Left cardiac atrium (tissue), 4 donors: ENCODE data around the gene GSTCD. TPM values are rescaled to one million over a fixed set of nuclear protein-coding genes. Genes with fewer than 3 reads are reported as not detected.
"Not testable (repeated sequence)": the region's sequence is repeated elsewhere in the genome, so short reads cannot be mapped to it uniquely, and the experiment has no call there.

ENCODE experiments used
- ATAC-seq, 2 donors: fragments of 200-7000 bp; cut with Tn5 transposase; one replicate each; pipeline ENCODE4 v1.9.1; 2020; ENCODE audit warnings: mild to moderate bottlenecking in 2 of 2, moderate library complexity in 2 of 2
- DNase-seq: peaks from one replicate; pipeline ENCODE4 v3.0.0-alpha.2; 2020
- intact Hi-C, 2 donors: fragments of 100-400 bp; cut with DNase I; formaldehyde crosslinking; loops; one replicate each; pipeline versions ENCODE4 v1.14.1 to v1.15.1; 2022 to 2023
- total RNA-seq, 2 donors: library from RNA; stranded (reverse); fragmentation: NEBNext Ultra II Directional; extraction: Animal tissue kit (Norgen Biotek cat#: 25700); gene quantifications; one replicate each; pipeline ENCODE4 v1.2.1, GENCODE V29; 2021
- donor health status: DM: no; HTN: yes; CAD: no.
- donor health status: DM: no; HTN: yes; CAD: no; lungs with severe emphysema.
- donor health status: DM: yes; HTN: yes; CAD: no.
- donor health status: Dilated cardiomyopathy.

GSTCD gene
- total RNA-seq, 2 donors from 2014 or later = 5.0 to 5.4 TPM

GRCh38 chr4:105852230-105852629, 143.6 kb downstream of the GSTCD start:
- ATAC-seq, DNase-seq, intact Hi-C loops: not testable (repeated sequence)

GRCh38 chr4:105858466-105859040, 150.0 kb downstream of the GSTCD start:
- intact Hi-C loops = no loop called here
- DNase-seq (no peak), ATAC-seq (no peak)

GRCh38 chr4:105859233-105859632, 150.6 kb downstream of the GSTCD start:
- no peak for ATAC-seq
- no peak for DNase-seq
- intact Hi-C loops = no loop called here

GRCh38 chr4:105870963-105871362, 162.4 kb downstream of the GSTCD start:
- DNase-seq (no peak), ATAC-seq (no peak)
- intact Hi-C loops = no loop called here

- ATAC-seq (no peak), DNase-seq (no peak)
- intact Hi-C loops = no loop called here
These were observed 163.4 kb downstream of the GSTCD start for GRCh38 chr4:105871997-105872396.

GRCh38 chr4:105875233-105875632, 166.6 kb downstream of the GSTCD start:
- DNase-seq = no peak
- intact Hi-C loops = no loop called here
- peak in 1 of 2 donors; percentile 41 for ATAC-seq

GRCh38 chr4:105878668-105879067, 170.1 kb downstream of the GSTCD start:
- no peak for ATAC-seq
- intact Hi-C loops = no loop called here
- DNase-seq = no peak

- intact Hi-C loops = no loop called here
- ATAC-seq = no peak
These were observed 178.9 kb downstream of the GSTCD start for GRCh38 chr4:105887508-105887907.

GRCh38 chr4:105894660-105895582, 186.3 kb downstream of the GSTCD start, which contains the start of gene NPNT:
TSS of gene NPNT (plus strand) at chr4:105895471. CDS start at chr4:105895653, 182 bp downstream.
- DNase-seq (peak; percentile 24), ATAC-seq (peak; percentile 82 to 89)
- intact Hi-C loops = loop anchor here in 1 of 2 donors (5.0 kb wide), 1 partner anchor 333 kb away; no protein-coding TSS in a partner anchor

More at GRCh38 chr4:105887508-105887907, 178.9 kb downstream of the GSTCD start:
- DNase-seq = no peak

- ATAC-seq = peak; percentile 45 to 75
- intact Hi-C loops = no loop called here
- DNase-seq = peak; percentile 31
These were observed 187.2 kb downstream of the GSTCD start for GRCh38 chr4:105895583-105896460.

GRCh38 chr4:105896461-105896942, 187.9 kb downstream of the GSTCD start:
- no peak for DNase-seq
- intact Hi-C loops = no loop called here
- ATAC-seq = no peak

Other genes starting within 250 kb of the GSTCD start
- gene PPA2, start 234.7 kb upstream of the GSTCD start, total RNA-seq = 100 to 1,000 TPM in 1 of 2 donors, 10 to 100 TPM in 1; 77.4 to 102 TPM
- not detected for gene ARHGEF38, start 156.2 kb upstream of the GSTCD start, total RNA-seq
- 10 to 100 TPM; 18.0 to 19.7 TPM for gene INTS12, start 95 bp upstream of the GSTCD start, total RNA-seq
- 1 to 10 TPM; 3.9 to 4.7 TPM for gene NPNT, start 186.7 kb downstream of the GSTCD start, total RNA-seq